ENCODE data around the gene ACTL10.
A peak's percentile ranks its signal among the peaks of the same experiment; 100 is the strongest.

ACTL10 gene

DNA sequence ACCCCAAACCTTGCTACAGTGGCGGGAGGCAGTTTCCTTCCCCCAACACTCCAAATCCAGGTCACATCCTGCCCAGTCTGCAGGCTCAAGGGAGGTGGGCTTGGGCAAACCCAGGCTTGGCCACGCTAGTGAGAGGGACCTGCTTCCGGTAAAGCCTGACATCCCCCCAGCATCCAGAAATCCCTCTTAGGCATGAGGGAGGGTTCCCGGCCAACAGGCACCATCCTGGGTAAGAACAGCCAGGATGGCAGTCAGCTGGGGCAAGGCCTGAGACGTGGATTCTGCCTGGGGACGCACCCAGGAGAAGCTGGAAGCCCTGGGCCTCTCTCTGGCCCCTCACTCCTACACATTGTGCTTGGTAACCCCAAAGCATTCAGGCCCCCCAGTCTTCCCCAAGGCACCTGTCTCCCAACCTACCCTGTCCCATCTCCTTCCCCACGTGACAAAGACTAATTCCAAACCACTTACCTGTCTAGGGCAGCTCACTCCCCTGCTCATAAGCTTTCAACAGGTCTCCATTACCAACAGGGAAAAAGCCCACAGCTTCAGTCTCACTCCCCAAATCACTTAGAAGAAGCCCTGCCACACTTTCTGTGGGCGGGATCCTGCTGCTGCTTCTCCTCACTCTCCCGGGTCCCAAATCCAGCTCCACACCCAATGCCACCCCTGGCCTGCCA is 2.5 kb upstream of the ACTL10 start:
- no peak for DNase-seq (ENCODE audit: low read depth)
- peak overlapping the region; percentile 71 for H3K4me3 ChIP-seq (ENCODE audit: low read depth, low read length)
- TF ChIP-seq POLR2A (IDR thresholded peaks at IDR 0.05; ENCODE audit: extremely low read depth, insufficient read length) (no peak), MYC (IDR thresholded peaks at IDR 0.05; ENCODE audit: low read depth, low read length) (no peak)
- TF ChIP-seq, protein P1, sequence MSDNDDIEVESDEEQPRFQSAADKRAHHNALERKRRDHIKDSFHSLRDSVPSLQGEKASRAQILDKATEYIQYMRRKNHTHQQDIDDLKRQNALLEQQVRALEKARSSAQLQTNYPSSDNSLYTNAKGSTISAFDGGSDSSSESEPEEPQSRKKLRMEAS (IDR thresholded peaks at IDR 0.05; ENCODE audit: low read depth, low read length) = no peak
- TF ChIP-seq, protein P2, sequence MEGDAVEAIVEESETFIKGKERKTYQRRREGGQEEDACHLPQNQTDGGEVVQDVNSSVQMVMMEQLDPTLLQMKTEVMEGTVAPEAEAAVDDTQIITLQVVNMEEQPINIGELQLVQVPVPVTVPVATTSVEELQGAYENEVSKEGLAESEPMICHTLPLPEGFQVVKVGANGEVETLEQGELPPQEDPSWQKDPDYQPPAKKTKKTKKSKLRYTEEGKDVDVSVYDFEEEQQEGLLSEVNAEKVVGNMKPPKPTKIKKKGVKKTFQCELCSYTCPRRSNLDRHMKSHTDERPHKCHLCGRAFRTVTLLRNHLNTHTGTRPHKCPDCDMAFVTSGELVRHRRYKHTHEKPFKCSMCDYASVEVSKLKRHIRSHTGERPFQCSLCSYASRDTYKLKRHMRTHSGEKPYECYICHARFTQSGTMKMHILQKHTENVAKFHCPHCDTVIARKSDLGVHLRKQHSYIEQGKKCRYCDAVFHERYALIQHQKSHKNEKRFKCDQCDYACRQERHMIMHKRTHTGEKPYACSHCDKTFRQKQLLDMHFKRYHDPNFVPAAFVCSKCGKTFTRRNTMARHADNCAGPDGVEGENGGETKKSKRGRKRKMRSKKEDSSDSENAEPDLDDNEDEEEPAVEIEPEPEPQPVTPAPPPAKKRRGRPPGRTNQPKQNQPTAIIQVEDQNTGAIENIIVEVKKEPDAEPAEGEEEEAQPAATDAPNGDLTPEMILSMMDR (IDR thresholded peaks at IDR 0.05; ENCODE audit: low read depth, low read length) = no peak

DNA sequence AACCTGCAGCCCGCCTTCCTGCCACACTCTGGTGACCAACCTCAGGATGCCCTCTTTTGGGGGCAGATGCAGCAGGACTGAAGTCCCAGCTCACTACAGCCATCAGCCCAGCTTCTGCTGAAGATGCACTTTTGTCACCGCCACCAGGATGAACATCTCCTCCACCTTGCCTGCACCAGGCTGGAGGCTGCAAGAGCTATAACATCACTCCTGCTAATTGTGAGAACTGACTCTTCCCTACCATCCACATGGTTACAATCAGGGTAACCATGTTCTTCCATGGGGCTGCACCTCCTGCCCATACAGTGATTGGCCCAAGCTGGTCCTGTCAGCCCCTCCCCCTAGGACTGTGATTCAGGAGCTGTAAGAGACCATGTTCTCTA is 2.0 kb upstream of the ACTL10 start:
- peak; percentile 29 for DNase-seq (ENCODE audit: low read depth)
- H3K4me3 ChIP-seq (ENCODE audit: low read depth, low read length) = no peak overlapping the region
- TF ChIP-seq, protein P2 (IDR thresholded peaks at IDR 0.05; ENCODE audit: low read depth, low read length) = no peak
- TF ChIP-seq MYC (IDR thresholded peaks at IDR 0.05; ENCODE audit: low read depth, low read length) (no peak), POLR2A (IDR thresholded peaks at IDR 0.05; ENCODE audit: extremely low read depth, insufficient read length) (no peak)
- TF ChIP-seq, protein P1 (IDR thresholded peaks at IDR 0.05; ENCODE audit: low read depth, low read length) = no peak

DNA sequence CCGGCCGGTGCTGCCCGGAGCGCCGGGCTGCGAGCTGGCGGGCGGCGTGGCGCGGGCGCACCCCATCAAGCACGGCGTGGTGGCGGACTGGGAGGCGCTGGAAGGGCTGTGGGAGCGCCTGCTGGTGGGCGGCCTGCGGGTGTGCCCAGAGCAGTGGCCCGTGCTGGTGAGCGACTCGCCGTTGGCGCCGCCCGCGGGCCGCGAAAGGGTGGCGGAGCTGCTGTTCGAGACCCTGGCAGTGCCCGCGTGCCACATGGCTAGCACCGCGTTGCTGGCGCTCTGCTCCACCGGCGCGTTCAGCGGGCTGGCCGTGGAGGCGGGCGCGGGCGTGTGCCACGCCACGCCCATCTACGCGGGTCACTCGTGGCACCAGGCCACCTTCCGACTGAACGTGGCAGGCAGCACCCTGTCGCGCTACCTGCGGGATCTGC is 517 bp downstream of the ACTL10 start:
- peak; percentile 61 for DNase-seq (ENCODE audit: low read depth)
- peak overlapping the region; percentile 39 for H3K4me3 ChIP-seq (ENCODE audit: low read depth, low read length)
- TF ChIP-seq, protein P1 (IDR thresholded peaks at IDR 0.05; ENCODE audit: low read depth, low read length) = peak; percentile 61
- TF ChIP-seq, protein P2 (IDR thresholded peaks at IDR 0.05; ENCODE audit: low read depth, low read length) = no peak
- TF ChIP-seq MYC (IDR thresholded peaks at IDR 0.05; ENCODE audit: low read depth, low read length) = peak; percentile 85
- no peak for TF ChIP-seq POLR2A (IDR thresholded peaks at IDR 0.05; ENCODE audit: extremely low read depth, insufficient read length)

DNA sequence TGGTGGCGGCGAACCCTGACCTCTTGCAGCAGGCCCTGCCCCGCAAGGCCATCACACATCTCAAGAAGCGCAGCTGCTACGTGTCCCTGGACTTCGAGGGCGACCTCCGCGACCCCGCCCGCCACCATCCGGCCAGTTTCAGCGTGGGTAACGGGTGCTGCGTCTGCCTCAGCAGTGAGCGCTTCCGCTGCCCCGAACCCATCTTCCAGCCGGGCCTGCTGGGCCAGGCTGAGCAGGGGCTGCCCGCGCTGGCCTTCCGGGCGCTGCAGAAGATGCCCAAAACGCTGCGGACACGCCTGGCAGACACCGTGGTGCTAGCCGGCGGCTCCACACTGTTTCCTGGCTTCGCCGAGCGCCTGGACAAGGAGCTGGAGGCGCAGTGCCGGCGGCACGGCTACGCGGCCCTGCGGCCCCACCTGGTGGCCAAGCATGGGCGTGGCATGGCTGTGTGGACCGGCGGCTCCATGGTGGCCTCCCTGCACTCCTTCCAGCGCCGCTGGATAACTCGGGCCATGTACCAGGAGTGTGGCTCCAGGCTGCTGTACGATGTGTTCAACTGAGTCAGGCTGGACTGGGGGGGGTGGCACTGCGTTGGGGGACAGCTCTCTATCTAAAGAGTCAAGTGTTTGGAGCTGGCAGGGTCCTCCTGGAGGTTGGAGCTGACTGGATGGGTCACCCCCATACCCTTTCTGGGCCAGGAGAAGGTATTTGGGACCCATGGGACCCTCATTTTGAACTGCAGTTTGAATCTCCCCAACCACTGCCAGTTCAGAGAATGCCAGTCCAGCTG is 1.1 kb downstream of the ACTL10 start:
- TF ChIP-seq POLR2A (IDR thresholded peaks at IDR 0.05; ENCODE audit: extremely low read depth, insufficient read length) (peak; percentile 45), MYC (IDR thresholded peaks at IDR 0.05; ENCODE audit: low read depth, low read length) (no peak; the same call in 1 of the 2 replicates)
- TF ChIP-seq, protein P1 (IDR thresholded peaks at IDR 0.05; ENCODE audit: low read depth, low read length) = peak; percentile 58
- TF ChIP-seq, protein P2 (IDR thresholded peaks at IDR 0.05; ENCODE audit: low read depth, low read length) = peak; percentile 74
- H3K4me3 ChIP-seq (ENCODE audit: low read depth, low read length) = peak overlapping the region; percentile 39

DNA sequence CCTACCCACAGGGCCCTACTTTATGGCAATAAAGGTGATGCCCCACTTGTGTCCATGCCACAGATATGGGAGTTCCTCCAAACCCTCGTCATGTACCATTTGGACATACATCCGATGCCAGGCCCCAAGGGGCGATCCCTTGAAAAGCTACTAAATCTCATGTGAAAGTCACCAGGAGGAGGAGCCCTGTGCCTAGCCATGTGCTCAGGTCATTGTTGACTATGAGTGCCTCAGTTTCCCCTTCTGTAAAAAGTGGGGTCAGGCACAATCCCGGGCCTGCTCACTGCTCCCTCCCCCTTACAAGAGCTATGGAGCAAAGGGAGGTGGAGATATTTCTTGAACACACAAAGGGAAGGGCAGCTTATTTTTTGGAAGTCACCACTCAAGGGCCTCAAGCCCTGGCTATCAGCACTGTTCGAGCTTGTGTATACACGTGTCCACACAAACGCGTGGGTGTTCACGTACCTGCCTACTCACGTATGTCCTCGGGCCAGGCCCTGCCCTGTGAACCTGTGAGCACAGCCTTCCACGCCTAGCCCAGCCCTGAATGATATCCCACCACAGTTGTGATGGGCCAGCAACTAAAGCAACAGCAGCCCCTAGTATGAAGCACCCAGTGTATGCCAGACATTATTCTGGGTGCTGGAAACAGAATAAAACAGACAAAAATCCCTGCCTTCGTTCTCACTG is 1.9 kb downstream of the ACTL10 start:
- no peak overlapping the region for H3K4me3 ChIP-seq (ENCODE audit: low read depth, low read length)
- DNase-seq (ENCODE audit: low read depth) = no peak
- TF ChIP-seq, protein P2 (IDR thresholded peaks at IDR 0.05; ENCODE audit: low read depth, low read length) = no peak
- no peak for TF ChIP-seq MYC (IDR thresholded peaks at IDR 0.05; ENCODE audit: low read depth, low read length)
- TF ChIP-seq, protein P1 (IDR thresholded peaks at IDR 0.05; ENCODE audit: low read depth, low read length) = peak; percentile 21; the same call in 1 of the 2 replicates
- TF ChIP-seq POLR2A (IDR thresholded peaks at IDR 0.05; ENCODE audit: extremely low read depth, insufficient read length) = no peak

More for the DNA sequence above, 1.1 kb downstream of the ACTL10 start:
- DNase-seq (ENCODE audit: low read depth) = peak; percentile 87

Data from NB4 (cell line).